Testis (tissue), 2 donors: ENCODE data around the gene MPL.

Experiments
- CTCF ChIP-seq, 3 experiments: fragments of 450-650 bp in 2 of 3; fragments of 200-600 bp in 1 of 3; sonication (generic) in 1 of 3; IDR thresholded peaks; one replicate each; pipeline ENCODE4 v1.5.1; 2016 to 2019; ENCODE audit warnings: antibody characterized with exemption in 3 of 3, mild to moderate bottlenecking in 2 of 3, moderate library complexity in 1 of 3
- POLR2A ChIP-seq: fragments of 450-650 bp; IDR thresholded peaks from one replicate; pipeline ENCODE4 v1.6.1; 2017; ENCODE audit warnings: antibody characterized with exemption, mild to moderate bottlenecking, moderate library complexity

DNA sequence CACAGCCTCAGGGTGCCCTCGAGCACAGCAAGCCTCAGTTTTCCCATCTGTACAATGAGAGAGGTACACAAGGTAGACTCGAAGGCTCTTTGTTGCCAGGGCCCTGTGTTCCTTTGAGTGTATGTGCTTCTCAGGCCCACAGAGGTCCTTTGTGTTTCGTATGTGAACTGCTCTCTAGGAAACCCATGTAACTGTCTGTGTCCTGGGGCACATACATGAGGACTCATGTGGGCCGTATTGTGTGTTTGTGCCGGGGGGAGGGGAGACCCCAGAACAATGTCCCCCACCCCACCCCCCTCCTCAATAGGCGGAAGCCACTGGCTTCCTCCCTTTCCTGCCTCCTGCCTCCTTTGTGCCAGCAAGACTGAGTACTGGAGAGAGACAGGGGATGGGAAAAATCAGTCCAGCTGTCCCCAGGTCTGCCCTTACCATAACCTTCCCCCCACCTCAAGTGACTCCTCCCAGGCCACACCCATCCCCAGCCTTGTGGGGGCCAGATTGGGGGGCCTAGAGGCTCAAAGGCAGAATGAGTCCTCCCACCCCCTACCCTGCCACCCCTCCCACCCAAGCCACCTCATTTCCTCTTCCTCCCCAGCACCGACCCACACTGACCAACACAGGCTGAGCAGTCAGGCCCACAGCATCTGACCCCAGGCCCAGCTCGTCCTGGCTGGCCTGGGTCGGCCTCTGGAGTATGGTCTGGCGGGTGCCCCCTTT is 37.1 kb upstream of the MPL start, which contains the start of gene TIE1:
- TF ChIP-seq POLR2A = no peak
- TF ChIP-seq CTCF (IDR thresholded peaks at IDR 0.05) = no peak
